IMR-90 (cell line): ENCODE results near the gene MRPS22. TPM values are rescaled to one million over a fixed set of nuclear protein-coding genes. Genes with fewer than 3 reads are reported as not detected.
A peak's percentile ranks its signal among the peaks of the same experiment; 100 is the strongest.

Source experiments
- ATAC-seq: fragments of 200-7000 bp; cut with Tn5 transposase; 2 replicates; pipeline ENCODE4 v1.9.1; 2020; ENCODE audit warnings: low read depth, mild to moderate bottlenecking, moderate library complexity
- BruUV-seq: library from RNA; stranded (reverse); fragments of 400-500 nt; replicated peaks from 2 replicates; lab custom pipeline; 2021; lab: Mats Ljungman, UMichigan
- CTCF ChIA-PET: fragments of 300-600 bp; formaldehyde crosslinking; extraction: SDS; loops from one replicate; lab custom pipeline; 2021; ENCODE audit warnings: antibody characterized with exemption; lab: Yijun Ruan, JAX
- POLR2A ChIA-PET: fragments of 300-600 bp; sonication (Branson Sonifier 250); formaldehyde crosslinking; loops from one replicate; lab custom pipeline; 2022; ENCODE audit warnings: antibody characterized with exemption; ENCODE audit not compliant: unreplicated experiment; lab: Charles Lee
- DNase-seq: peaks from one replicate; pipeline ENCODE4 v3.0.0; 2013
- H2AFZ ChIP-seq: replicated peaks from 2 replicates; pipeline ENCODE3; 2013; ENCODE audit warnings: low read length, mild to moderate bottlenecking; ENCODE audit not compliant: poor library complexity
- H2AK5ac ChIP-seq: 2 replicates; pipeline ENCODE4 v1.6.1; 2013; ENCODE audit warnings: low read depth, low read length, inconsistent platforms
- H2AK9ac ChIP-seq: replicated peaks from 2 replicates; pipeline ENCODE3; 2013; ENCODE audit warnings: mild to moderate bottlenecking, low read depth, low read length, moderate library complexity; ENCODE audit not compliant: poor library complexity
- H2BK120ac ChIP-seq: 2 replicates; pipeline ENCODE4 v1.6.1; 2013; ENCODE audit warnings: low read depth, low read length, inconsistent platforms
- H2BK15ac ChIP-seq: 3 replicates; pipeline ENCODE4 v1.6.1; 2013; ENCODE audit warnings: low read depth, low read length, inconsistent platforms
- H2BK20ac ChIP-seq: 2 replicates; pipeline ENCODE4 v1.6.1; 2013; ENCODE audit warnings: low read depth, mild to moderate bottlenecking, inconsistent platforms, low read length, moderate library complexity
- H2BK5ac ChIP-seq: 2 replicates; pipeline ENCODE4 v1.6.1; 2013; ENCODE audit warnings: mild to moderate bottlenecking, low read depth, low read length, inconsistent platforms; ENCODE audit not compliant: poor library complexity, severe bottlenecking
- H3K14ac ChIP-seq: replicated peaks from 2 replicates; pipeline ENCODE4 v1.6.1; 2013; ENCODE audit warnings: low read depth, low read length, inconsistent platforms
- H3K18ac ChIP-seq: 2 replicates; pipeline ENCODE4 v1.6.1; 2013; ENCODE audit warnings: low read depth, low read length, control low read depth
- H3K23ac ChIP-seq: 2 replicates; pipeline ENCODE4 v1.6.1; 2013; ENCODE audit warnings: low read depth, low read length, inconsistent platforms
- H3K27ac ChIP-seq: 2 replicates; pipeline ENCODE4 v1.5.1; 2013; ENCODE audit warnings: mild to moderate bottlenecking, control low read depth, low read length; ENCODE audit not compliant: insufficient read depth
- H3K27me3 ChIP-seq: 2 replicates; pipeline ENCODE4 v1.6.1; 2013; ENCODE audit warnings: low read length; ENCODE audit not compliant: control insufficient read depth, insufficient read depth
- H3K36me3 ChIP-seq: 2 replicates; pipeline ENCODE4 v1.6.1; 2013; ENCODE audit warnings: low read length, mixed read lengths; ENCODE audit not compliant: control insufficient read depth, insufficient read depth
- H3K4ac ChIP-seq: 2 replicates; pipeline ENCODE4 v1.6.1; 2013; ENCODE audit warnings: low read depth, low read length, inconsistent platforms
- H3K4me1 ChIP-seq: 2 replicates; pipeline ENCODE4 v1.6.1; 2013; ENCODE audit warnings: low read length, mixed read lengths; ENCODE audit not compliant: control insufficient read depth, insufficient read depth
- H3K4me2 ChIP-seq: 2 replicates; pipeline ENCODE4 v1.6.1; 2013; ENCODE audit warnings: low read depth, mild to moderate bottlenecking, control low read depth, low read length, moderate library complexity
- H3K4me3 ChIP-seq: 2 replicates; pipeline ENCODE4 v1.5.1; 2013; ENCODE audit warnings: low read depth, mild to moderate bottlenecking, control low read depth, low read length, moderate library complexity; ENCODE audit not compliant: insufficient read depth
- H3K56ac ChIP-seq: 2 replicates; pipeline ENCODE4 v1.6.1; 2013; ENCODE audit warnings: low read length, inconsistent platforms; ENCODE audit not compliant: insufficient read depth; ENCODE audit errors: extremely low read depth
- H3K79me1 ChIP-seq, 2 experiments: 2 replicates each; pipeline ENCODE4 v1.6.1; 2013; ENCODE audit warnings: low read length in 2 of 2, inconsistent platforms in 1 of 2, low read depth in 1 of 2
- H3K9ac ChIP-seq: 2 replicates; pipeline ENCODE4 v1.6.1; 2013; ENCODE audit warnings: low read depth, low read length, control low read depth
- H3K9me1 ChIP-seq: 2 replicates; pipeline ENCODE4 v1.6.1; 2013; ENCODE audit warnings: low read length, inconsistent platforms; ENCODE audit not compliant: insufficient read depth
- H3K9me3 ChIP-seq: 2 replicates; pipeline ENCODE4 v1.6.1; 2013; ENCODE audit warnings: low read length; ENCODE audit not compliant: control insufficient read depth, insufficient read depth
- H4K20me1 ChIP-seq: 2 replicates; pipeline ENCODE4 v1.6.1; 2013; ENCODE audit warnings: low read length, inconsistent platforms; ENCODE audit not compliant: insufficient read depth
- H4K5ac ChIP-seq: 2 replicates; pipeline ENCODE4 v1.6.1; 2013; ENCODE audit warnings: mild to moderate bottlenecking, low read depth, low read length, control low read depth
- H4K8ac ChIP-seq, 2 experiments: 2 replicates each; pipeline ENCODE4 v1.6.1; 2013; ENCODE audit warnings: low read depth in 2 of 2, low read length in 2 of 2, control low read depth in 1 of 2, inconsistent platforms in 1 of 2
- H4K91ac ChIP-seq: 2 replicates; pipeline ENCODE4 v1.6.1; 2013; ENCODE audit warnings: low read depth, low read length, inconsistent platforms; ENCODE audit not compliant: insufficient read depth
- BHLHE40 ChIP-seq: fragments of 150-350 bp; IDR thresholded peaks from 2 replicates; pipeline ENCODE4 v1.6.1; 2016; ENCODE audit warnings: mild to moderate bottlenecking, low read depth, low read length
- CEBPB ChIP-seq: IDR thresholded peaks from 2 replicates; pipeline ENCODE4 v1.6.1; 2012; ENCODE audit warnings: low read depth, low read length, improper control_type of control experiment
- CHD1 ChIP-seq: IDR thresholded peaks from 2 replicates; pipeline ENCODE4 v1.6.1; 2012; ENCODE audit warnings: low read depth, low read length, improper control_type of control experiment
- ELK1 ChIP-seq: fragments of 150-350 bp; IDR thresholded peaks from 2 replicates; pipeline ENCODE4 v1.6.1; 2016; ENCODE audit warnings: low read depth, mild to moderate bottlenecking, low read length, moderate library complexity, borderline replicate concordance
- FOS ChIP-seq: fragments of 150-350 bp; IDR thresholded peaks from 2 replicates; pipeline ENCODE4 v1.6.1; 2016; ENCODE audit warnings: low read depth, low read length
- MAFK ChIP-seq: IDR thresholded peaks from 2 replicates; pipeline ENCODE4 v1.6.1; 2012; ENCODE audit warnings: low read depth, low read length, improper control_type of control experiment
- MAZ ChIP-seq: IDR thresholded peaks from 2 replicates; pipeline ENCODE4 v1.6.1; 2012; ENCODE audit warnings: low read depth, mild to moderate bottlenecking, low read length, improper control_type of control experiment, moderate library complexity, borderline replicate concordance
- NFE2L2 ChIP-seq: fragments of 150-350 bp; IDR thresholded peaks from 2 replicates; pipeline ENCODE4 v1.6.1; 2016; ENCODE audit warnings: low read depth, mild to moderate bottlenecking, low read length
- POLR2A ChIP-seq: IDR thresholded peaks from 2 replicates; pipeline ENCODE4 v1.6.1; 2012; ENCODE audit warnings: mild to moderate bottlenecking, low read depth, low read length
- RAD21 ChIP-seq: IDR thresholded peaks from 2 replicates; pipeline ENCODE4 v1.6.1; 2012; ENCODE audit warnings: low read length, improper control_type of control experiment
- RCOR1 ChIP-seq: IDR thresholded peaks from 2 replicates; pipeline ENCODE4 v1.6.1; 2012; ENCODE audit warnings: mild to moderate bottlenecking, low read length, improper control_type of control experiment; ENCODE audit not compliant: insufficient replicate concordance
- RFX5 ChIP-seq: IDR thresholded peaks from 2 replicates; pipeline ENCODE4 v1.8.0; 2012; ENCODE audit warnings: low read depth, mild to moderate bottlenecking, low read length, moderate library complexity
- SMC3 ChIP-seq: fragments of 150-350 bp; IDR thresholded peaks from 2 replicates; pipeline ENCODE4 v1.6.1; 2016; ENCODE audit warnings: low read depth, mild to moderate bottlenecking, antibody characterized with exemption, low read length, moderate library complexity
- USF2 ChIP-seq: fragments of 150-350 bp; IDR thresholded peaks from 2 replicates; pipeline ENCODE4 v1.6.1; 2017; ENCODE audit warnings: mild to moderate bottlenecking, antibody characterized with exemption, low read length, low read depth
- WGBS, 2 experiments: methylation state at CpG; one replicate each; pipeline versions ENCODE4 v1.1.5 to v1.1.7; 2013; ENCODE audit warnings: missing lambda C conversion rate in 2 of 2; ENCODE audit not compliant: insufficient read length in 1 of 2; ENCODE audit errors: extremely low coverage in 2 of 2; 5-methylcytosine and 5-hydroxymethylcytosine counted together
- dilution Hi-C: fragments of 300-500 bp; cut with HindIII; formaldehyde crosslinking; loops from one replicate; pipeline ENCODE4 v1.14.3; 2018; ENCODE audit warnings: low sequenced_read_pairs; ENCODE audit not compliant: unreplicated experiment
- in situ Hi-C: fragments of 300-500 bp; cut with MboI; formaldehyde crosslinking; loops from 3 replicates; pipeline ENCODE4 v1.14.3; 2019; ENCODE audit warnings: low sequenced_read_pairs, inconsistent platforms, mixed read lengths
- intact Hi-C: fragments of 100-400 bp; cut with micrococcal nuclease; formaldehyde crosslinking; loops from 2 replicates; pipeline ENCODE4 v1.10.0; 2022
- polyA plus RNA-seq, 3 experiments: library from polyadenylated mRNA; depleted of rRNA; stranded (reverse); fragments of >200 nt; gene quantifications; 2 replicates each; pipeline ENCODE4 v1.2.3, GENCODE V29; 2012; ENCODE audit warnings: low replicate concordance in 1 of 3
- total RNA-seq: library from RNA; depleted of rRNA; stranded (reverse); fragments of >200 nt; gene quantifications from 2 replicates; pipeline ENCODE4 v1.2.3, GENCODE V29; 2012

MRPS22 gene
- total and polyA plus RNA-seq, 2 of the 4 experiments (the other 2 are of a cell fraction): 54.5 to 72.4 TPM

- DNase-seq (peak; percentile 56), ATAC-seq (no peak)
- Histone ChIP-seq H4K20me1 (no peaks in the 10 kb centered on the region), H3K9me1 (no peaks in the 10 kb centered on the region), H2BK120ac (no peak overlapping the region), H2BK5ac (no peak overlapping the region), H4K8ac (no peak overlapping the region), H3K79me1 (peaks cover 0 to 10% of the 10 kb centered on the region in 2 experiments; a peak in 3 of 4 replicates), H4K5ac (no peak overlapping the region), H3K4ac (no peak overlapping the region), H3K36me3 (peaks cover 44% of the 10 kb centered on the region), H3K4me2 (no peak overlapping the region), H2AFZ (no peak overlapping the region), H3K4me3 (no peak overlapping the region), H3K56ac (no peak overlapping the region), H2BK15ac (no peak overlapping the region), H2BK20ac (no peak overlapping the region), H3K18ac (no peak overlapping the region), H3K9me3 (no peaks in the 10 kb centered on the region), H3K4me1 (no peaks in the 10 kb centered on the region), H3K23ac (no peak overlapping the region), H2AK5ac (no peak overlapping the region), H3K27ac (peak overlapping the region; percentile 29; the same call in 1 of the 2 replicates), H4K91ac (no peak overlapping the region), H3K14ac (no peak overlapping the region), H2AK9ac (no peak overlapping the region), H3K27me3 (no peaks in the 10 kb centered on the region), H3K9ac (no peak overlapping the region)
- no TSS peak for BruUV-seq
- ChIA-PET POLR2A (no interaction called here), CTCF (interaction anchor here (1.0 kb wide), 1 partner anchor 419 kb away, joined by 3 read pairs; no protein-coding TSS in a partner anchor)
- in situ Hi-C loops: no loop called here
- TF ChIP-seq CEBPB (peak; percentile 68), ELK1 (no peak), RCOR1 (no peak), FOS (no peak), RFX5 (no peak), BHLHE40 (no peak; the same call in 1 of the 2 replicates), MAZ (no peak), MAFK (no peak), USF2 (peak; percentile 60; the same call in 1 of the 2 replicates), RAD21 (no peak), NFE2L2 (no peak), CHD1 (no peak), POLR2A (no peak), SMC3 (no peak)
- dilution Hi-C loops: no loop called here
- WGBS, 2 experiments: no CpG with 5 or more reads among the region's 4 CpGs
- intact Hi-C loops: no loop called here
These were observed 11.7 kb downstream of the MRPS22 start for GRCh38 chr3:139355476-139355875.
